Measurements from ENCODE around the gene GYG2. TPM values are rescaled to one million over a fixed set of nuclear protein-coding genes. Genes with fewer than 3 reads are reported as not detected.
"Not testable (repeated sequence)": the region's sequence is repeated elsewhere in the genome, so short reads cannot be mapped to it uniquely, and the experiment has no call there.

Gene GYG2
- total RNA-seq (2021) (39.8 and 59.7 TPM in 2 replicates), Bru-seq, nascent RNA (percentile 68 among the genes with signal in this experiment), BruChase-seq, experiment 1, labeled RNA remaining after a 2-hour chase (percentile 79 among the genes with signal in this experiment), BruChase-seq, experiment 2, labeled RNA remaining after a 6-hour chase (percentile 81 among the genes with signal in this experiment)
- long read RNA-seq, transcript GYG2-205 (11 exons, 1,956 nt): major isoform, 30 of 115 reads
- long read RNA-seq, partial matches to known transcripts: 20 of 115 reads
- long read RNA-seq, other reads (novel, unspliced or antisense): 62 of 115 reads

- H3K27ac ChIP-seq (ENCODE audit: low read depth, low read length, poor library complexity, severe bottlenecking): peak within 1 kb of the TSS; percentile 47
- H3K9me3 ChIP-seq (ENCODE audit: low read depth, low read length, poor library complexity, severe bottlenecking): no peaks in the 10 kb centered on the region
- peak within 1 kb of the TSS; percentile 61 for H3K4me3 ChIP-seq (ENCODE audit: low read depth, low read length, poor library complexity, severe bottlenecking)
- no TSS peak for BruUV-seq (replicated peaks)
- no peaks in the 10 kb centered on the region for H3K4me1 ChIP-seq (ENCODE audit: insufficient read depth, low read length, poor library complexity, severe bottlenecking)
- H3K36me3 ChIP-seq (ENCODE audit: insufficient read depth, low read length, poor library complexity, severe bottlenecking): no peaks in the 10 kb centered on the region
- POLR2A ChIA-PET (ENCODE audit: low non-redundant PET): no interaction called here
- TF ChIP-seq EZH2 (IDR thresholded peaks at IDR 0.05; ENCODE audit: borderline replicate concordance, low read depth, low read length, poor library complexity, severe bottlenecking): no peak
- TF ChIP-seq CTCF (conservative IDR thresholded peaks at IDR 0.05; ENCODE audit: low read depth, low read length): no peak
- intact Hi-C loops (cut with micrococcal nuclease; ENCODE audit: unreplicated experiment): no loop called here
- DNase-seq (ENCODE audit: low spot score): peak; percentile 26
- CTCF ChIA-PET: no interaction called here
- H3K27me3 ChIP-seq (replicated peaks; ENCODE audit: insufficient read depth, low read depth, low read length, poor library complexity): no peaks in the 10 kb centered on the region
Observed at GRCh38 chrX:2828344-2828958, at the start of gene GYG2. GYG2 (plus strand) TSS chrX:2828930; CDS start chrX:2830189, 1,259 bp downstream.

- intact Hi-C loops (cut with micrococcal nuclease; ENCODE audit: unreplicated experiment); DNase-seq (ENCODE audit: low spot score); H3K4me3 ChIP-seq (ENCODE audit: low read depth, low read length, poor library complexity, severe bottlenecking); H3K9me3 ChIP-seq (ENCODE audit: low read depth, low read length, poor library complexity, severe bottlenecking); H3K4me1 ChIP-seq (ENCODE audit: insufficient read depth, low read length, poor library complexity, severe bottlenecking); CTCF ChIA-PET; H3K27ac ChIP-seq (ENCODE audit: low read depth, low read length, poor library complexity, severe bottlenecking); BruUV-seq (replicated peaks); H3K36me3 ChIP-seq (ENCODE audit: insufficient read depth, low read length, poor library complexity, severe bottlenecking); H3K27me3 ChIP-seq (replicated peaks; ENCODE audit: insufficient read depth, low read depth, low read length, poor library complexity); POLR2A ChIA-PET (ENCODE audit: low non-redundant PET): not testable (repeated sequence)
Observed at GRCh38 chrX:2780472-2781225, 48.1 kb upstream of the GYG2 start.

- POLR2A ChIA-PET (ENCODE audit: low non-redundant PET): no interaction called here
- no peaks in the 10 kb centered on the region for H3K9me3 ChIP-seq (ENCODE audit: low read depth, low read length, poor library complexity, severe bottlenecking)
- intact Hi-C loops (cut with micrococcal nuclease; ENCODE audit: unreplicated experiment): no loop called here
- TF ChIP-seq EZH2 (IDR thresholded peaks at IDR 0.05; ENCODE audit: borderline replicate concordance, low read depth, low read length, poor library complexity, severe bottlenecking) (no peak), CTCF (conservative IDR thresholded peaks at IDR 0.05; ENCODE audit: low read depth, low read length) (no peak)
- H3K4me1 ChIP-seq (ENCODE audit: insufficient read depth, low read length, poor library complexity, severe bottlenecking): peaks cover 8% of the 10 kb centered on the region
- CTCF ChIA-PET: no interaction called here
- BruUV-seq (replicated peaks): no TSS peak
- H3K27me3 ChIP-seq (replicated peaks; ENCODE audit: insufficient read depth, low read depth, low read length, poor library complexity): no peaks in the 10 kb centered on the region
- H3K36me3 ChIP-seq (ENCODE audit: insufficient read depth, low read length, poor library complexity, severe bottlenecking): no peaks in the 10 kb centered on the region
- no peak for DNase-seq (ENCODE audit: low spot score)
- no peak overlapping the region for H3K27ac ChIP-seq (ENCODE audit: low read depth, low read length, poor library complexity, severe bottlenecking)
- H3K4me3 ChIP-seq (ENCODE audit: low read depth, low read length, poor library complexity, severe bottlenecking): no peak overlapping the region
Observed at GRCh38 chrX:2781226-2781571, 47.5 kb upstream of the GYG2 start.

Data from A673 (cell line).